HG03354 (cell line): Measurements from ENCODE around the gene ADAM11.
"Not testable (repeated sequence)": the region's sequence is repeated elsewhere in the genome, so short reads cannot be mapped to it uniquely, and the experiment has no call there.

Source experiments
- ATAC-seq: cut with Tn5 transposase; IDR thresholded peaks from one replicate; pipeline ENCODE4 v1.9.1; 2021; ENCODE audit warnings: mild to moderate bottlenecking; ENCODE audit not compliant: unreplicated experiment, poor library complexity, severe bottlenecking

The ADAM11 gene

DNA sequence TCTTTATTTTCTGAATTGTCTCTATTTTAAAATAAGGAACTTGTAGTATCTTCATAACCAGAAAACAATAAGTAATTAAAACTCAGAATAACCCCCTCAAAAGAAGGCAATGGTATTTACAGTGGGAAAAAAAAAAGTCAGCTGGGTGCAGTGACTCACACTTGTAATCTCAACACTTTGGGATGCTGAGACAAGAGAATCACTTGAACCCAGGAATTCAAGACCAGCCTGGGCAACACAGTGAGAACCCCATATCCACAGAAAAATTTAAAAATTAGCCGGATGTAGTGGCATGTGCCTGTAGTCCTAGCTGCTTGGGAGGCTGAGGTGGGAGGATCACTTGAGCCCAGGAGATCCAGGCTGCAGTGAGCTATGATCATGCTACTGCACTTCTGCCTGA, 33.5 kb downstream of the ADAM11 start:
- no peak for ATAC-seq

DNA sequence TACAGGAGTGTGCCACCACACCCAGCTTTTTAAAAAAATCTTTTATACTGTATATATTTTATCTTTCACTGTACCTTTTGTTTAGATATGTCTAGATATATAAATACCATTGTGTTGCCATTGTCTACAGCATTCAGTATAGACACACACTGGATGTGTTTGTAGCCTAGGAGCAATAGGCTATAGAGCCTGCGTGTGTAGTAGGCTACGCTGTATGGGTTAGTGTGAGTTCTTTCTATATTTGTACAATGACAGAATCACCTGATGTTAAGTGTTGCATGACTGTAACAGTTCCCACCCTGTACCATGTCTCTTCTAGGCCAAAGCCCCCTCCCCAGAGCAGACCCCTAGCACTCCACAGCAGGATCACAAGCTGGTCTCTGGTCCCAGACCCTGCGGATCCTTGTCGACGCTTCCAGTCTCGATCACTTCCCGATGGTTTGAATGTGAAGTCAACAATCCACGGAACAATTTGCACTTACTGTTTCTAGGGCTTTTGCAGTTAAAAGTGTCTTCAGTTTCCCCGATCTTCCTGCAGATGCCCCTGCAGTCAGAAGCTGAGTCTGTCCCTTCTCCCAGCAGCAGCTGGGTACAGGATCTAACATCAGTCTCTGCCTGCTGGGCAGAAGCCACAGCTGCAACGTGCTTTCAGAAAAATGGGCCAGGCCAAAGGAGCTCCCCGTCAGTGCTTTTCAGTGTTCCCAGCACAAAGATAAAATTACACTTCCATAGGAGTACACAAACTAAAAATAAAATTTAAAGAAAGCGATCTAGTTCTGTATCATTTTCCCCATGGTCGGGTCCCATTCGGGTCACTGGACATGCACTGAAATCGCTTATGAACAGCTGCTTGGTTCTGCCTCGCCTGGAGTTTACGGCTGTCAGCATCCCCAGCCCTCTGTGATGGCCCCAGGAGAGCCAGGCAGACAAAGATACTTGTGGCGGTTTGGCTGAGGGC, 35.4 kb downstream of the ADAM11 start:
- ATAC-seq = no peak

DNA sequence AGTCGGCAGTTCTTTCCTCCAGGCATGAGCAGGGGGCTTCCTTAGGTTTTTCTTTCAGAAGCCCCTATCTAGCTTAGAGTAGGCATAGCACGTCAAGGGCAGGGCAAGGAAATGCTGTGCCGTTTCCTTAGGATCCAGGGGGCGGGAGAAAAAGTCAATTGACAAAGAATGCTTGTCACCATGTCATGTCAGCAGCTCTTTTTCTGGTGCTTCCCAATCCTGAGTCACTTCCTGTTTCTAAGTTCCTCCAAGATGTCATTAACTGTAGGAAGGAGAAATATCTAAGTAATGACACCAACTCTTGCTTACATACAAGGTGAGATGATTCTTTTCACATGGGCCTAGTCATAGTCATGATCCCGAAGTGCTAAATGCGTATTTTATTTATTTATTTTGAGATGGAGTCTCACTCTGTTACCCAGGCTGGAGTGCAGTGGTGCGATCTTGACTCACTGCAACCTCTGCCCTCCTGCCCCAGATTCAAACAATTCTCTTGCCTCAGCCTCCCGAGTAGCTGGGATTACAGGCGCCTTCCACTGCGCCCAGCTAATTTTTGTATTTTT, 36.1 kb downstream of the ADAM11 start:
- ATAC-seq = no peak

DNA sequence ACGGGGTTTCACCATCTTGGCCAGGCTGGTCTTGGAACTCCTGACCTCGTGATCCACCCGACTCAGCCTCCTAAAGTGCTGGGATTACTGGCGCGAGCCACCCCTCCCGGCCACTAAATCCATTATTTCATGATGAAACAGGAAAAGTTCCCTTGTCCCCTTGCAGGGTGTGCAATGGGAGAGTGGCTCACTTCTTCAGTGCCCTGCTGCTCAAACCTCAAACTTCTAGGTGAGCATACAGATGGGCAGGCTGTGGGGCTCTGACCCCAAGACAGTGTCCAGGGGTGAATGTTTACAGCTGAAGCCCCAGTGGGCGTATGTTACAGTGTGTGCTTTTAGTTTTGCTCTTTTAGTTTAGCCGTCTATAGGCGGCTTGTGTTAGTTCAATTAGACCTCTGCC, 36.6 kb downstream of the ADAM11 start:
- ATAC-seq = no peak

DNA sequence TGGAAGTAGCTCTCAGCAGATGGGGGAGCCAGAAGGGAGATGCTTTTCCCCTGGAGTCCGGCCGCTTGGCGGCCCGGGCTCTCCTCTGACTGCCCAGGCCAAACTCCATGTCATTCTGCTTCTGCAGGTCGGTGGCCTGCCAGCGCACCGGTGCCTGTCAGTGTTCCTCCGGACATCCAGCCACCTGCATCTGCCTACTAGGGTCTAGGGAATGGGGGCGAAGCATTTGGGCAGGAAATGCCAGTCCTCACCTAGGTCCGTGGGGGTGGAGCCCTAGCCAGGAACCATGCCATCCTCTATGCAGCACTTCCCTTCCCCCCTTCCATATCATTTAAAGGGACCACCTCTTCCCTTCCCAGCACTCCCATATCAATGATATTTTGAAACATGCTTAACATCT, 37.1 kb downstream of the ADAM11 start:
- ATAC-seq = no peak

DNA sequence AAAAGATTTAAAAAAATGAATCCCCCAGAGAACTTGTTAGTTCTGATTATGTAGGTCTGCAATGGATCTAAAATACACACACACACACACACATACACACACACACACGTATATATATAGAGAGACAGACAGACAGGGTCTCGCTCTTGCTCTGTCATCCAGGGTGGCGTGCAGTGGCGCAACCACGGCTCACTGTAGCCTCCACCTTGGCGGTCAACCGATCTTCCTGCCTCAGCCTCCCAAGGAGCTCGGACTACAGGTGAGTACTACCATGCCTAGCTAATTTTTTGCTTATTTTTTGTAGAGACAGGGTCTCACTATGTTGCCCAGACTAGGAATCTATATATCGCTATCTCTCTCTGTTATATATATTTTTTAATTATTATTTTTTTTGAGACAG, 37.9 kb downstream of the ADAM11 start:
- no peak for ATAC-seq

DNA sequence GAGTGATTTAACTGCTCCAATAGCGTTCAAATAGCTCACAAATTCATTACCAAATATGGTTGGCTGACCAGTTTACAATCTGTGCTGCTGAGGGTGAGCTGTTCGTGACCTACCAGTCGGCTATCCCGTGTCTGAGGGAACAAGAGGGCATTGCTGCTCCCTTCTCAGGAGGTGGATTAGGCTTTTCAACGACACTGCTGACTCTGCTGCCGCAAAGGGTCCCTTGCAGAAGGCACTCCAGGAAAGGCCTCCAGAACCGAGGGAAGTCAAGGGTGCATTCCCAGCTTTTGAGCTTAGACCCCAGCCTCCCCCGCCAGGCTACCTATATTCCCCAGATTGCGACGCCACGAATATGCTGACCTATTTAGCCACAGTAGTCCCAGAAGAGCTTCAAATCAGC, 39.0 kb downstream of the ADAM11 start:
- no peak for ATAC-seq

DNA sequence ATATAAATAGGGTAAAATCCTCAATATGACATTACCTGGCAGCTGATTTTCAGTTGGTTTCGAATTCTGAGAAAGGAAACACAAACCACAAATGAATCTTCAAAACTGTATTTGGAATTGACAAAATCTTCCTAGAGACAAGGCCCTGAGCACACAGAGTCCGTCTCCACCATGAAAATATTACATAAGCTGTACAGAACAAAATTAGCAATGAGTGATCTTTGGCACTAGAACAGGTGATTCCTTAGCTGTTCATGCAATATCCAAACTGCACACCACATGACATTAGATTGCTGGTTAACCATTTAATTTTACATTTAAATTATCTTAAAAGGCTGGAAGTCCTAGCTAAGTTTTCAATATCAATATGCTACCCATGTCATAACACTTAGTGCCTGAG, 39.6 kb downstream of the ADAM11 start:
- no peak for ATAC-seq

DNA sequence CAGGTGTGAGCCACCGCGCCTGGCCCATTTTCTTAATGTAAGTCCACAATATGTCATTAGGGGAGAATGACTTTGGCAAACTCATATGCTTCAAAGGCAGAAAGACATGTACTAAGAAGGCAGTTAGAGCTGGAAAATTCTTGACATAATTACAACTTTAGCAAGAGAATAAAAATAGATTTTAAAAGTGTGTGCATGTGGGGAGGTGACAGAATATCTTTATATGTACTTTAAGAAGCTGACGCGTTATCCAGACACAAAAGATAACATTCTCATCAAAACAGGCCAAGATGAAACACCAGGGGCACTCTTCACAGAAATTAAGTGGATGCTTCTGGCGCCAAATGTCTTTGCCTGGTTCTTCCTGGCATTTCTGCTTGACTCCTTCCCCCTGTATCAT, 43.1 kb downstream of the ADAM11 start:
- ATAC-seq = no peak

DNA sequence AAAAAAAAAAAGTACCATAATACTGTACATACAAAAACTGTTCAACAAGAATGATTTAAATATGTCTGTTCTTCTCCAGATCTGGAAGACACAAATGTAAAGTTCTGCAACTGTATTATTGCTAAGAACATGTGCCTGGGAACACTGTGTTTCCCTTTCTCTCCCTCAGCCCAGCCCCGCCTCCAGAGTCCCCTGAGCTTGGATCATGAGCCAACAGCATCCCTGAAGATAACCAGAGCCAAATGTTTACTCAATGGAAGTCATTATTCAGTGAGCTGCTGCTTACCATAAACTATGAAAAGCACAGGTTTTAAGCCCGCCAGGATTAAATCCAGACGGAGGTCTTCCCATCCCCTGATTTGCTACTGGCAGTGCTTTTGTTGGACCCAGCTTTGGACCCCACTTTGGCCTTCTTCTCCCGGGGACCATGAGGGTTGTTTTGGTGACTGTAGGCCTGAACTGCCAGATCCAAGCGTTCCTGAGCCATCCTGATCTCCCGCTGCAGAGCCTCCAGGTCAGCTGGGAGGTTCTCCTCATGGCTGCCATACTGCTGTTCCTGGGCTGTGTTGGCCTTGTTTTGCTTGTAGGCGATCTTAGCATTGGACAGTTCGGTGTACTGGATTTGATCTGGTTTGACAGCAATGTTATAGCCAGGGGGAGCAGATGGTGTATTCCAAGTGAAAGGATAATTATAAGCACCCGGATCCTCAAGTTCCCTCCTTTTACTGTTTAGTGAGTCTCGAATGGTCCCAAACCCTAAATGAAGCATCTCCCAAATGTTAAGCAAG, 45.7 kb downstream of the ADAM11 start:
- ATAC-seq = no peak

DNA sequence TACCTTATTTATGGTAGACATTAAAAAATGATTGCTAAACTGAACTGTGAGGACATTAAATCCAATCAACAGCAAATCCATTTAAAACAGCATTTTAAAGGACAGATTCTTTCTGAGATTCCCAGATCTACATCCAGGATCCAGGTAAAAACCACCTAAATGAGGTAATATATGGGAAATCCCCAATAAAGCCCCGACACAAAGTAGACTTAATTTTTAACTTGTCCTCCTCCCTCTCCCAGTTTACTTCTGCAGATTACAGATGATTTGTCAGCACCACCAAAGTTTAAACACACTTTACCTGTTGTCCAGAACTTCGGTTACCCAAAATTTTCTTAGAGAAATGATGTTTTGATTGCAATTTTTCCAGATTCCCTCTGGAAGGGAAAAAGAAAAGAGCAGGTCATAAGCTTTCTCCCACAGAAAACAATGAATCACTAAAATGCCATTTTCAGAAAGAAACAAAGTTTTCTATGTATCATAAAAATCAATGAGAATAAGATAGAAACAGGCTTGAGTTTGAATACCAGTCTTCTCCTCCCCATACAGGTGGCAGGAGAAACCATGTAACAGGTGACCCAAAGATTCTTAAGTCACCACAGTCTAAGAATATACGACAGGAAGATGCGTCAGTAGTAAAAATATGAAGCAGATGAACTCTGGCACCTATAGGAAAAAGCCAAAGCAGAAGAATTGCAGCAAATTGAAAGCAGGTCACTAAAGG, 48.5 kb downstream of the ADAM11 start:
- ATAC-seq = no peak

DNA sequence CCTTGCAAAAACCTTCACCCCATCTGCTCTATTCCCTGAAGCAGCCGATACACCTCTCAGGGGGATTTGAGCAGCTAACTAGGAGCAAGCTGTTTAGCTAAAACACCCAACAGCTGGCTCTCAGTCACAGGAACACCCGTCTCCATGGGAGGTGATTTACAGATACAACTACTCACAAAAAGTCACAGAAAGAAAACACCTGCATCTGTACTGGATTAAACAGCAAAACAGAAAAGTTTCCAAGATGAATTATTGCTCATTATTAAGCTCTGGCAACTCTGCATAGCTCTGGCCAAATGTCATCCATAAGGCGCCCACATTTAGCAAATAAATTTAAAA, 49.0 kb downstream of the ADAM11 start:
- no peak for ATAC-seq

DNA sequence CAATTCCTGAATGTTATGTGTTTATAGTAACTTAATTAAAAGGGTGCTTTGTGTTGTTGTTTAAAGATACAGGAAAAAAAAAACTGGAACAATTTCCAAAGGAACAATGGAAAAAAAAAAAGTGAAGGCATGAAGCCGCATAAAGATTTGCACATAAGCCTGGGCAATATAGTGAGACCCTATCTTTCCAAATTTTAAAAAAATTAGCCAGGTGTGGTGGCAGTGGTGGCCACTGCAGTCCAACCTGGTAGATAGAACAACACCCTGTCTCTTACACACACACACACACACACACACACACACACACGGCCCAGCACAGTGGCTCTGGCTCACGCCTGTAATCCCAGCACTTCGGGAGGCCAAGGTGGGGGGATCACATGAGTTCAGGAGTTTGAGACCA, 49.4 kb downstream of the ADAM11 start:
- ATAC-seq = no peak

DNA sequence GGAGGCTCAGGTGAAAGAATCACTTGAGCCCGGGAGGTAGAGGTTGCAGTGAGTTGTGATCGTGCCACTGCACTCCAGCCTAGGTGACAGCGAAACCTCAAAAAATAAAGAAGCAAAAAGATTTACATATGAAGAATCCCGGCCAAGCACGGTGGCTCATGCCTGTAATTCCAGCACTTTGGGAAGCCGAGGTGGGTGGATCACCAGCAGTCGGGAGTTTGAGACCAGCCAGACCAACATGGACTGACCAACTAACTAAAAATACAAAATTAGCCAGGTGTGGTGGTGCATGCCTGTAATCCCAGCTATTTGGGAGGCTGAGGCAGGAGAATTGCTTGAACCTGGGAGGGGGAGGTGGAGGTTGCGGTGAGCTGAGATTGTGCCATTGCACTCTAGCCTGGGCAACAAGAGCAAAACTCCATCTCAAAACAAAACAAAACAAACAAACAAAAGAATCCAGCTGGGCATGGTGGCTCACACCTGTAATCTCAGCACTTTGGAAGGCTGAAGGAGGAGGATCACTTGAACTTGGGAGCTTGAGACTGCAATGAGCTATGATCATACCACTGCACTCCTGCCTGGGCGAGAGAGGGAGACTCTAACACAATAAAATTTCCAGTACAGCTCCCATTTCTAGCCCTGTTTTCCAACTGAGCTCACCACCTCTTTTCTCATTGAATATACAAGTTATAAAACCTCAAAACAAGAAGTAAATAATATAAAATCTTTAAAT, 50.0 kb downstream of the ADAM11 start:
- ATAC-seq = not testable (repeated sequence)

DNA sequence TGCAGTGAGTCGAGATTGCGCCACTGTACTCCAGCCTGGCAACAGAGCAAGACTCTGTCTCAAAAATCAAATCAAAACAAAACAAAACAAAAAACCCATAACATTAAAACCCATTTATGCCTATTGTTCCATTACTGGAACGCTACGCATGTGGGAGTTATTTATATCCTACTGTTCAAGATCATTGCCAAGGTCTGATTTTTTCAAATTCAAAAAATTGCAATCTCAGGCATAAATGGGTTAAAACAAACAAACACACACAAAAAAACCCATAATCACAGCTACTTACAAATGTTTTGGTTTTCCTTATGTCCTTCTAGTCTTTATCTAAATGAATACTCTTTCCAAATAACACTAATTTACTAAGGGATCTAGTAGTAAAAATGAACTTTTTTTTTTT, 53.5 kb downstream of the ADAM11 start:
- no peak for ATAC-seq

DNA sequence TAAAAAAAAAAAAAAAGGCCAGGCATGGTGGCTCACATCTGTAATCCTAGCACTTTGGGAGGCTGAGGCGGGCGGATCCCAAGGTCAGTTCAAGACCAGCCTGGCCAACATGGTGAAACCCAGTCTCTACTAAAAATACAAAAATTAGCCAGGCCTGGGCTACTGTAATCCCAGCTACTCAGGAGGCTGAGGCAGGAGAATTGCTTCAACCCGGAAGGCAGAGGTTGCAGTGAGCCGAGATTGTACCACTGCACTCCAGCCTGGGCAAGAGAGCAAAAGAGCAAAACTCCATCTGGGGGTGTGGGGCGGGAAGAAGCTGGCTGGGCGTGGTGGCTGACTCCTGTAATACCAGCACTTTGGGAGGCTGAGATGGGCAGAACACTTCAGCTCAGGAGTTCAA, 59.7 kb downstream of the ADAM11 start:
- not testable (repeated sequence) for ATAC-seq

DNA sequence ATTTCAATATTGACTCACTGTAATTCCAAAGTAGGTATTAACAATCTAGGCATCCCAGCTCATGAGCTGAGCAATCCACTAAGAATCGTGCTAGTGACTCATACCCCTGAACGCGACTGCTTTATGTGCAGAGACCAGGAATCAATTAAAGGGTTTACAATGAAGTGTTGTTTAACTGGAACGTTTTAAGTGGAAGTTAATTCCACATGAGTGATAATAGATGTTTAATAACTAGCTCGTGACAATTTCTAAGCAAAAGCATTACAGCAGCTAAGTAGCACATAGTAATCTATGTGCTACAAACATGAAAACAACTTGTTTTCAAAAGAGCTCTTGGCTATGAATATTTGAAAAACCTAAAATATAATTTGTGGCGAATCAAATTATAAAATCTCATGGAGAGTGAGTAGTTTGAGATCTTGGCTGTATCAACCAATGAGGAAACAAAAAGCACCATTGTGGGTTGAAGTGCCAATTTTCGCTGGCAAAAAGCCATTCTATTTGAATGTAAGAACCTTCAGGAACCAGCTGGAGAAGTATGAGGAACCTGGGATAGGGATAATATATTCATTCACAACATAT, 61.9 kb downstream of the ADAM11 start:
- no peak for ATAC-seq

DNA sequence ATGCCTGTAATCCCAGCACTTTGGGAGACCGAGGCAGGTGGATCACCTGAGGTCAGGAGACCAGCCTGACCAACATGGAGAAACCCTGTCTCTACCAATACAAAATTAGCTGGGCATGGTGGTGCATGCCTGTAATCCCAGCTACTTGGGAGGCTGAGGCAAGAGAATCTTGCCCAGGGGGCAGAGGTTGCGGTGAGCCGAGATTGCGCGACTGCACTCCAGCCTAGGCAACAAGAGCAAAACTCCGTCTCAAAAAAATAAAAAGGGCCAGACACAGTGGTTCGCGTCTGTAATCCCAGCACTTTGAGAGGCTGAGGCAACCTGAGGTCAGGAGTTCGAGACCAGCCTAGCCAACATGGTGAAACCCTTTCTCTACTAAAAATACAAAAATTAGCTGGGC, 66.4 kb downstream of the ADAM11 start:
- not testable (repeated sequence) for ATAC-seq

DNA sequence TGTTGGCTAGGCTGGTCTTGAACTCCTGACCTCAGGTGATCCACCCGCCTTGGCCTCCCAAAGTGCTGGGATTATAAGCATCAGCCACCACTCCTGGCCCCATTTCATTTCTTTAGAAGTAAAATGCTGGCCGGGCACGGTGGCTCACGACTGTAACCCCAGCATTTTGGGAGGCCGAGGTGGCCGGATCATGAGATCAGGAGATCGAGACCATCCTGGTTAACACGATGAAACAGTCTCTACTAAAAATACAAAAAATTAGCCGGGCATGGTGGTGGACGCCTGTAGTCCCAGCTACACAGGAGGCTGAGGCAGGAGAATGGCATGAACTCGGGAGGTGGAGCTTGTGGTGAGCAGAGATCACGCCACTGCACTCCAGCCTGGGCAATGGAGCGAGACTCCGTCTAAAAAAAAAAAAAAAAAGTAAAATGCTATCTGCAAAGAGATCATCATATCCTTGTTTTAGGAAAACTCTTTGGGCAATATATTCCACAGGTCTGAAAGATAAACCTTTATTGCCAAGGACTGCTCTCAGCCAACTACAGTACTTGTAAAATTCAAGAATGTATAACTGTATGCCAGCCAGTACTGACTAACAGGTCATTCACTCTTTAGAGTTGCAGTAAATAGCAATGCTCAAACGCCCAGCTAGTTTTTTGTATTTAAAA, 67.5 kb downstream of the ADAM11 start:
- no peak for ATAC-seq
